Endothelial cell of umbilical vein (primary cell): ENCODE data around the gene SIGLEC9. TPM values are rescaled to one million over a fixed set of nuclear protein-coding genes. Genes with fewer than 3 reads are reported as not detected.
"Not testable (repeated sequence)": the region's sequence is repeated elsewhere in the genome, so short reads cannot be mapped to it uniquely, and the experiment has no call there.

Experiments
- BruUV-seq: library from RNA; stranded (reverse); fragments of 400-500 nt; replicated peaks from 2 replicates; lab custom pipeline; 2021; lab: Mats Ljungman, UMichigan
- CTCF ChIA-PET: fragments of 300-600, 350-600 bp; sonication (Branson Sonifier 250); formaldehyde crosslinking; loops from one replicate; lab custom pipeline; 2021; ENCODE audit warnings: antibody characterized with exemption, inconsistent platforms; lab: Charles Lee
- POLR2A ChIA-PET: fragments of 300-600, 350-600 bp; sonication (Branson Sonifier 250); formaldehyde crosslinking; loops from one replicate; lab custom pipeline; 2021; ENCODE audit warnings: antibody characterized with exemption, inconsistent platforms; lab: Charles Lee
- DNase-seq: peaks from one replicate; pipeline ENCODE4 v3.0.0-alpha.2; 2011; ENCODE audit warnings: low read depth, low spot score
- FAIRE-seq: peaks from 2 replicates; lab custom pipeline; 2011; peaks lifted over from hg19 to GRCh38; lab: Jason Lieb, UNC
- H2AFZ ChIP-seq: 2 replicates; pipeline ENCODE4 v1.6.0; 2012; ENCODE audit warnings: low read depth, low read length, control low read depth, inconsistent platforms
- H3K27ac ChIP-seq: 2 replicates; pipeline ENCODE4 v1.5.1; 2011; ENCODE audit warnings: low read depth, mild to moderate bottlenecking, control low read depth, low read length, moderate library complexity; ENCODE audit not compliant: insufficient read depth
- H3K27me3 ChIP-seq, 2 experiments: 2 replicates each; pipeline versions ENCODE4 v1.6.0 to v1.6.1; 2011; ENCODE audit warnings: low read length in 2 of 2, mixed read lengths in 1 of 2; ENCODE audit not compliant: control insufficient read depth in 2 of 2, insufficient read depth in 2 of 2
- H3K36me3 ChIP-seq, 2 experiments: 2 replicates in 1 of 2; 3 replicates in 1 of 2; pipeline ENCODE4 v1.5.1; 2011; ENCODE audit warnings: low read length in 2 of 2, mild to moderate bottlenecking in 1 of 2, moderate library complexity in 1 of 2; ENCODE audit not compliant: control insufficient read depth in 2 of 2, insufficient read depth in 2 of 2; ENCODE audit errors: extremely low read depth in 1 of 2
- H3K4me1 ChIP-seq: 3 replicates; pipeline ENCODE4 v1.5.1; 2011; ENCODE audit warnings: mild to moderate bottlenecking, low read length; ENCODE audit not compliant: control insufficient read depth, insufficient read depth; ENCODE audit errors: extremely low read depth
- H3K4me2 ChIP-seq: 2 replicates; pipeline ENCODE4 v1.6.1; 2011; ENCODE audit warnings: low read length, control low read depth, mixed read lengths; ENCODE audit not compliant: insufficient read depth
- H3K4me3 ChIP-seq, 3 experiments: fragments of 200-600 bp in 1 of 3; sonication (generic), shearing (Covaris generic) in 1 of 3; replicated peaks in 1 of 3; 2 replicates each; pipeline ENCODE4 v1.5.1; 2011 to 2016; ENCODE audit warnings: control low read depth in 3 of 3, low read length in 3 of 3, mild to moderate bottlenecking in 2 of 3, inconsistent platforms in 1 of 3, low read depth in 1 of 3, moderate library complexity in 1 of 3; ENCODE audit not compliant: insufficient read depth in 1 of 3
- H3K79me2 ChIP-seq: 2 replicates; pipeline ENCODE4 v1.6.0; 2012; ENCODE audit warnings: low read length, inconsistent platforms; ENCODE audit not compliant: control insufficient read depth, insufficient read depth
- H3K9ac ChIP-seq: replicated peaks from 2 replicates; pipeline ENCODE3; 2011; ENCODE audit warnings: low read length, control low read depth; ENCODE audit not compliant: insufficient read depth; ENCODE audit errors: extremely low read depth
- H3K9me1 ChIP-seq: replicated peaks from 3 replicates; pipeline ENCODE4 v1.6.0; 2011; ENCODE audit warnings: mild to moderate bottlenecking, low read length; ENCODE audit not compliant: control insufficient read depth, insufficient read depth; ENCODE audit errors: extremely low read depth
- H3K9me3 ChIP-seq: replicated peaks from 2 replicates; pipeline ENCODE4 v1.5.1; 2012; ENCODE audit warnings: low read length, inconsistent platforms; ENCODE audit not compliant: control insufficient read depth, insufficient read depth
- H4K20me1 ChIP-seq: replicated peaks from 2 replicates; pipeline ENCODE3; 2011; ENCODE audit warnings: mild to moderate bottlenecking, low read length; ENCODE audit not compliant: control insufficient read depth, insufficient read depth; ENCODE audit errors: extremely low read depth
- EZH2 ChIP-seq: IDR thresholded peaks from 2 replicates; pipeline ENCODE4 v1.6.1; 2012; ENCODE audit warnings: borderline replicate concordance, low read depth, mild to moderate bottlenecking, moderate library complexity, low read length, inconsistent platforms; ENCODE audit not compliant: severe bottlenecking
- FOS ChIP-seq: IDR thresholded peaks from 2 replicates; pipeline ENCODE4 v1.6.1; 2011; ENCODE audit warnings: mild to moderate bottlenecking, low read length, moderate library complexity, borderline replicate concordance; ENCODE audit not compliant: insufficient read depth
- GATA2 ChIP-seq: IDR thresholded peaks from 2 replicates; pipeline ENCODE4 v1.7.0; 2011; ENCODE audit warnings: low read depth, mild to moderate bottlenecking, moderate library complexity, mixed read lengths, low read length; ENCODE audit not compliant: insufficient read length, insufficient read depth
- JUN ChIP-seq: IDR thresholded peaks from 2 replicates; pipeline ENCODE4 v1.6.1; 2011; ENCODE audit warnings: borderline replicate concordance, low read depth; ENCODE audit not compliant: insufficient read length, insufficient read depth
- MYC ChIP-seq: IDR thresholded peaks from one replicate; pipeline ENCODE4 v1.6.1; 2011; ENCODE audit warnings: mild to moderate bottlenecking, low read depth, low read length
- POLR2A ChIP-seq: IDR thresholded peaks from 2 replicates; pipeline ENCODE4 v1.6.1; 2012; ENCODE audit warnings: low read depth, mild to moderate bottlenecking, control low read depth, low read length
- POLR2AphosphoS5 ChIP-seq: IDR thresholded peaks from 2 replicates; pipeline ENCODE4 v1.6.1; 2012; ENCODE audit warnings: low read depth, mild to moderate bottlenecking, control low read depth, low read length, moderate library complexity; ENCODE audit not compliant: insufficient read depth
- dilution Hi-C: fragments of 300-500 bp; cut with MboI; formaldehyde crosslinking; loops from one replicate; pipeline ENCODE4 v1.15.0; 2019; ENCODE audit warnings: low sequenced_read_pairs; ENCODE audit not compliant: extremely low pct_ligation_motif_present
- intact Hi-C: fragments of 100-400 bp; cut with micrococcal nuclease; formaldehyde crosslinking; loops from one replicate; pipeline ENCODE4 v1.10.0; 2022
- polyA plus RNA-seq, 4 experiments: library from polyadenylated mRNA; depleted of rRNA in 3 of 4; stranded (reverse) in 3 of 4; unstranded in 1 of 4; fragments of >200 nt; gene quantifications; 2 replicates each; pipeline versions ENCODE4 v1.2.1 to v1.2.3, GENCODE V29; 2011 to 2012; ENCODE audit warnings: missing spikeins in 1 of 4
- total RNA-seq: library from RNA; stranded (reverse); gene quantifications from 2 replicates; pipeline ENCODE4 v1.2.3, GENCODE V29; 2021
- TF ChIP-seq, protein P1 (sequence below): IDR thresholded peaks from 2 replicates; pipeline ENCODE4 v1.6.1; 2011; ENCODE audit not compliant: insufficient read depth, insufficient read length
- TF ChIP-seq, protein P2 (sequence below), 2 donors: IDR thresholded peaks; 1 replicate in 1 of 2; 2 replicates in 1 of 2; pipeline ENCODE4 v1.5.1; 2011; ENCODE audit warnings: low read length in 2 of 2, mild to moderate bottlenecking in 2 of 2, moderate library complexity in 2 of 2, control low read depth in 1 of 2, inconsistent platforms in 1 of 2, low read depth in 1 of 2; ENCODE audit not compliant: insufficient read depth in 1 of 2; ENCODE audit errors: extremely low read depth in 1 of 2

SIGLEC9 gene
- total and polyA plus RNA-seq, 2 donors (not counting 3 experiments of a cell fraction or from before 2014, with no cell fraction given): not detected

DNA sequence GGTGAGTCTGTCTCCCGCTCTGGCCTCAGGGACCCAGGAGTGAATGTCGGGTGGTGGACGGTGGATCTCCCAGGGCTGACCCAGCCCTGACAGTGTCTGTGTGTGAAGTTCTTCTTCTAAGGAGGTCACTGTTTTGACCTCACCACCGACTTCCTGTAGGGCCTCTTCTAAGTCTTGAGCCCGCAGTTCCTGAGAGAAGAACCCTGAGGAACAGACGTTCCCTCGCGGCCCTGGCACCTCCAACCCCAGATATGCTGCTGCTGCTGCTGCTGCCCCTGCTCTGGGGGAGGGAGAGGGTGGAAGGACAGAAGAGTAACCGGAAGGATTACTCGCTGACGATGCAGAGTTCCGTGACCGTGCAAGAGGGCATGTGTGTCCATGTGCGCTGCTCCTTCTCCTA lies 17.4 kb downstream of the SIGLEC9 start, which contains the start of gene SIGLEC7:
Gene SIGLEC7, plus strand, starts transcription at position 183 of the 400 bp plus-strand sequence. Its CDS starts 69 bp downstream, at position 252.
- H3K4me2 ChIP-seq: no peak within 1 kb of the TSS
- TF ChIP-seq MYC (no peak), GATA2 (no peak), POLR2A (no peak), JUN (no peak), POLR2AphosphoS5 (no peak), EZH2 (no peak), FOS (no peak)
- TF ChIP-seq, protein P1, sequence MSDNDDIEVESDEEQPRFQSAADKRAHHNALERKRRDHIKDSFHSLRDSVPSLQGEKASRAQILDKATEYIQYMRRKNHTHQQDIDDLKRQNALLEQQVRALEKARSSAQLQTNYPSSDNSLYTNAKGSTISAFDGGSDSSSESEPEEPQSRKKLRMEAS: no peak
- TF ChIP-seq, protein P2, sequence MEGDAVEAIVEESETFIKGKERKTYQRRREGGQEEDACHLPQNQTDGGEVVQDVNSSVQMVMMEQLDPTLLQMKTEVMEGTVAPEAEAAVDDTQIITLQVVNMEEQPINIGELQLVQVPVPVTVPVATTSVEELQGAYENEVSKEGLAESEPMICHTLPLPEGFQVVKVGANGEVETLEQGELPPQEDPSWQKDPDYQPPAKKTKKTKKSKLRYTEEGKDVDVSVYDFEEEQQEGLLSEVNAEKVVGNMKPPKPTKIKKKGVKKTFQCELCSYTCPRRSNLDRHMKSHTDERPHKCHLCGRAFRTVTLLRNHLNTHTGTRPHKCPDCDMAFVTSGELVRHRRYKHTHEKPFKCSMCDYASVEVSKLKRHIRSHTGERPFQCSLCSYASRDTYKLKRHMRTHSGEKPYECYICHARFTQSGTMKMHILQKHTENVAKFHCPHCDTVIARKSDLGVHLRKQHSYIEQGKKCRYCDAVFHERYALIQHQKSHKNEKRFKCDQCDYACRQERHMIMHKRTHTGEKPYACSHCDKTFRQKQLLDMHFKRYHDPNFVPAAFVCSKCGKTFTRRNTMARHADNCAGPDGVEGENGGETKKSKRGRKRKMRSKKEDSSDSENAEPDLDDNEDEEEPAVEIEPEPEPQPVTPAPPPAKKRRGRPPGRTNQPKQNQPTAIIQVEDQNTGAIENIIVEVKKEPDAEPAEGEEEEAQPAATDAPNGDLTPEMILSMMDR (IDR thresholded peaks at IDR 0.05; ENCODE audit: extremely low read depth in 1 of 2, insufficient read depth in 1 of 2, low read depth in 1 of 2, low read length in 2 of 2): no peak
- DNase-seq: no peak
- H3K27me3 ChIP-seq: no peaks in the 10 kb centered on the region
- CTCF ChIA-PET: no interaction called here
- no TSS peak for BruUV-seq
- H3K9me3 ChIP-seq: no peaks in the 10 kb centered on the region
- POLR2A ChIA-PET: no interaction called here
- dilution Hi-C loops: no loop called here
- intact Hi-C loops: no loop called here
- FAIRE-seq: no peak
- H3K9ac ChIP-seq: no peak within 1 kb of the TSS
- no peaks in the 10 kb centered on the region for H3K9me1 ChIP-seq
- no peaks in the 10 kb centered on the region for H3K4me1 ChIP-seq
- H3K79me2 ChIP-seq: no peaks in the 10 kb centered on the region
- H4K20me1 ChIP-seq: no peaks in the 10 kb centered on the region
- H3K36me3 ChIP-seq: no peaks in the 10 kb centered on the region
- no peak within 1 kb of the TSS for H3K27ac ChIP-seq
- no peak within 1 kb of the TSS for H3K4me3 ChIP-seq
- no peak within 1 kb of the TSS for H2AFZ ChIP-seq

DNA sequence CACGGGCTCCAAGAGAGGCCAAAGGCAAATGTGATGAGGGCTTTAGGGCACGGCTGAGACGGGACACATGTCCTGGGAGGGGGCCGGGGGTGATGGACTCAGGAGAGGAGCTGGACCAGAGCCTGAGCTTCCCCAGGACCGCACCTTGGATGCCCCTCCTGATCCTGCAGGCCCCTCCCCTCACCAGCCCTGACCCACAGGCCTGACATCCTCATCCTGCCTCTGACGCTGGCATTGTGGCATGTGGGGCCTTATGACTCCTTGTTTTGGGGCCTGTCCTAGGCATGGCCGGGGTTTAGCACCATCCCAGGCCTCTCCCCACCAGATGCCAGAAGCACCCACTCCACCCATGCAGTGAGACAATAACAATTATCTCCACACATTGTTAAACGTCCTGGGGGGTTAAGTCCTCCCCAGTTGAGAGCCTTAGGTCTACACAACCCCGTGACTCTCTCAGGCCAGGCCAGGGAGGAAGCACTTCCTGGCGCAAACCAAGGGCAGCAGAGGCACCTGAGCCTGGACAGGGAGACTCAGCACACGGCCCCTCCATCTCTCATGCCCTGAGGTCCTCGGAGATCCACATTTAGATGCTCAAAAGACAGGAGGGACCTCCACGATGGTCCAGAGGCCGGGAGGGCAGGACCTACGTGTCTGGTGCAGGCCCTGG lies 18.2 kb downstream of the SIGLEC9 start:
- FAIRE-seq, H3K4me1 ChIP-seq, H2AFZ ChIP-seq, H3K9me1 ChIP-seq, CTCF ChIA-PET, DNase-seq, H3K27me3 ChIP-seq, BruUV-seq, H3K79me2 ChIP-seq, H4K20me1 ChIP-seq, dilution Hi-C loops, intact Hi-C loops, H3K27ac ChIP-seq, POLR2A ChIA-PET, H3K4me2 ChIP-seq, H3K36me3 ChIP-seq, H3K9me3 ChIP-seq, H3K9ac ChIP-seq, H3K4me3 ChIP-seq: not testable (repeated sequence)
